PC-9 (cell line): ENCODE data around the gene CTNNA1.

ENCODE experiments used
- EZH2 ChIP-seq: fragments of 200-600 bp; sonication (generic); IDR thresholded peaks from 2 replicates; pipeline ENCODE4 v1.8.0; 2017; ENCODE audit warnings: antibody characterized with exemption, low read depth
- TF ChIP-seq, protein P1 (sequence below): fragments of 200-600 bp; sonication (generic); conservative IDR thresholded peaks from 2 replicates; pipeline ENCODE4 v1.6.1; 2017; ENCODE audit warnings: mixed run types, antibody characterized with exemption, mild to moderate bottlenecking, moderate library complexity

DNA sequence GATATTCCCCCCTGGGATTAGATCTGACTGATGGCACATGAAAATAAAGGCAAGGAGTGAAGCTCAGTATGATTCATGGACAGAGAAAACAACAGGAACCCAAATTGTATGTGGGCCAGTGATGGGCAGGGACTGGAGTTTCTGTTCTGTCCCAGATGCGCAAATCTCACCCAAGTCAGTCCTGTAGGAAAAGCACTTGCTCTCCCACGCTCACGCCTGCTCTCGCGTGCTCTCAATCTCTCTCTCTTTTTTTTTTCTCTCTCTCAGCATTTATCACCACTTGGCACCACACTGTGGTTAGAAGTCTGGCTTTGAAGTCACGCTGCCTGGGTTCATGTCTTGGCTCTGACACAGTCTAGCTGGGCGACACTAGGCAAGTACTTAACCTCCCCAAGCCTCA is 228.4 kb downstream of the CTNNA1 start:
- TF ChIP-seq, protein P1, sequence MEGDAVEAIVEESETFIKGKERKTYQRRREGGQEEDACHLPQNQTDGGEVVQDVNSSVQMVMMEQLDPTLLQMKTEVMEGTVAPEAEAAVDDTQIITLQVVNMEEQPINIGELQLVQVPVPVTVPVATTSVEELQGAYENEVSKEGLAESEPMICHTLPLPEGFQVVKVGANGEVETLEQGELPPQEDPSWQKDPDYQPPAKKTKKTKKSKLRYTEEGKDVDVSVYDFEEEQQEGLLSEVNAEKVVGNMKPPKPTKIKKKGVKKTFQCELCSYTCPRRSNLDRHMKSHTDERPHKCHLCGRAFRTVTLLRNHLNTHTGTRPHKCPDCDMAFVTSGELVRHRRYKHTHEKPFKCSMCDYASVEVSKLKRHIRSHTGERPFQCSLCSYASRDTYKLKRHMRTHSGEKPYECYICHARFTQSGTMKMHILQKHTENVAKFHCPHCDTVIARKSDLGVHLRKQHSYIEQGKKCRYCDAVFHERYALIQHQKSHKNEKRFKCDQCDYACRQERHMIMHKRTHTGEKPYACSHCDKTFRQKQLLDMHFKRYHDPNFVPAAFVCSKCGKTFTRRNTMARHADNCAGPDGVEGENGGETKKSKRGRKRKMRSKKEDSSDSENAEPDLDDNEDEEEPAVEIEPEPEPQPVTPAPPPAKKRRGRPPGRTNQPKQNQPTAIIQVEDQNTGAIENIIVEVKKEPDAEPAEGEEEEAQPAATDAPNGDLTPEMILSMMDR = no peak
- TF ChIP-seq EZH2 = no peak
